ENCODE results near the gene ZNF335. TPM values are rescaled to one million over a fixed set of nuclear protein-coding genes. Genes with fewer than 3 reads are reported as not detected.
A peak's percentile ranks its signal among the peaks of the same experiment; 100 is the strongest.

The ZNF335 gene
- total and polyA plus RNA-seq, 2 of the 13 experiments (the other 11 are each of a cell fraction or from before 2014, with no cell fraction given): 9.7 to 13.7 TPM

DNA sequence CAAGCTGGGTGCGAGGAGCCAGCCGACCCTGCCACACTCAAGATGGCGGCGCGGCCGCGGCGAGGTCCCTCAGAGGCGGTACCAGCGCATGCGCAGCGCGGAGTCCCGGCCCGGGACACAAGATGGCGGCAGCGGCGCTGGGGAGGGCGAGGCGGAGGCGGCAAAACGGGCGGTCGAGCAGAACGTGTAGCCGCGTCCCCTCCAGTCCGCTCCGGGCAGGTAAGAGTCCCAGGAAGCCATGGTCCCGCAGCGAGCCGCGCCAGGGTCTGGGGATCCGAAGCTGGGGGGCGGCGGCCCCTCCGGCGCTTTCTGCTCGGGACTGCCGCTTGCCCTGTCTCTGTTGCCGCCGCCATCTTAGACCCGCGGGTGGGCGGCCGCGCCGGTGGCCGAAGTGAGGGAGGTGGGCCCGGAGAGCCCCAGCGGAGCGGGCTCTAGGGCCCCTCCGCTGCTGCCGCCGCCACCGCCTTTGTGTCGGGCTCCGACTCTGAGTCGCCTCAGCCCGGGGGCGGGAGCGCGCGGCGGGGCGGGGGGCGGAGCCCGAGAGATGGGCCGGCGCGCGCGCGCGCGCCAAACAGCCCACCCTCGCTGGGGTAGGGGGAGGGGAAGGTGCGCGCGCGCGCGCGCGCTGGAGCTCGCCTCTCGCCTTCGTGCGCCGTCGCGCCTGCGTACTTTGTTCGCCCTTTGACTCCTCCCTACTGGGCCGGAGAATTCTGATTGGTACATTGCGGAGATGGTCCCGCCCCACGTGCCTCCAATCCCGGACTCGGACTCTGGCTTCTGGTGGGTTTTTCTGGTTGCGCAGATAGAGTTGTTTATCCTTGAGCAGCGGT is 37.2 kb downstream of the ZNF335 start, which contains the start of gene PCIF1 (continued):
- TF ChIP-seq, protein P1, sequence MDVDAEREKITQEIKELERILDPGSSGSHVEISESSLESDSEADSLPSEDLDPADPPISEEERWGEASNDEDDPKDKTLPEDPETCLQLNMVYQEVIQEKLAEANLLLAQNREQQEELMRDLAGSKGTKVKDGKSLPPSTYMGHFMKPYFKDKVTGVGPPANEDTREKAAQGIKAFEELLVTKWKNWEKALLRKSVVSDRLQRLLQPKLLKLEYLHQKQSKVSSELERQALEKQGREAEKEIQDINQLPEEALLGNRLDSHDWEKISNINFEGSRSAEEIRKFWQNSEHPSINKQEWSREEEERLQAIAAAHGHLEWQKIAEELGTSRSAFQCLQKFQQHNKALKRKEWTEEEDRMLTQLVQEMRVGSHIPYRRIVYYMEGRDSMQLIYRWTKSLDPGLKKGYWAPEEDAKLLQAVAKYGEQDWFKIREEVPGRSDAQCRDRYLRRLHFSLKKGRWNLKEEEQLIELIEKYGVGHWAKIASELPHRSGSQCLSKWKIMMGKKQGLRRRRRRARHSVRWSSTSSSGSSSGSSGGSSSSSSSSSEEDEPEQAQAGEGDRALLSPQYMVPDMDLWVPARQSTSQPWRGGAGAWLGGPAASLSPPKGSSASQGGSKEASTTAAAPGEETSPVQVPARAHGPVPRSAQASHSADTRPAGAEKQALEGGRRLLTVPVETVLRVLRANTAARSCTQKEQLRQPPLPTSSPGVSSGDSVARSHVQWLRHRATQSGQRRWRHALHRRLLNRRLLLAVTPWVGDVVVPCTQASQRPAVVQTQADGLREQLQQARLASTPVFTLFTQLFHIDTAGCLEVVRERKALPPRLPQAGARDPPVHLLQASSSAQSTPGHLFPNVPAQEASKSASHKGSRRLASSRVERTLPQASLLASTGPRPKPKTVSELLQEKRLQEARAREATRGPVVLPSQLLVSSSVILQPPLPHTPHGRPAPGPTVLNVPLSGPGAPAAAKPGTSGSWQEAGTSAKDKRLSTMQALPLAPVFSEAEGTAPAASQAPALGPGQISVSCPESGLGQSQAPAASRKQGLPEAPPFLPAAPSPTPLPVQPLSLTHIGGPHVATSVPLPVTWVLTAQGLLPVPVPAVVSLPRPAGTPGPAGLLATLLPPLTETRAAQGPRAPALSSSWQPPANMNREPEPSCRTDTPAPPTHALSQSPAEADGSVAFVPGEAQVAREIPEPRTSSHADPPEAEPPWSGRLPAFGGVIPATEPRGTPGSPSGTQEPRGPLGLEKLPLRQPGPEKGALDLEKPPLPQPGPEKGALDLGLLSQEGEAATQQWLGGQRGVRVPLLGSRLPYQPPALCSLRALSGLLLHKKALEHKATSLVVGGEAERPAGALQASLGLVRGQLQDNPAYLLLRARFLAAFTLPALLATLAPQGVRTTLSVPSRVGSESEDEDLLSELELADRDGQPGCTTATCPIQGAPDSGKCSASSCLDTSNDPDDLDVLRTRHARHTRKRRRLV (CRISPR knock-in tag; IDR thresholded peaks at IDR 0.05): peak; percentile 75
- peak; percentile 79; the same call in 1 of the 2 replicates for TF ChIP-seq ZNF569 (CRISPR knock-in tag; IDR thresholded peaks at IDR 0.05; ENCODE audit: borderline replicate concordance)
- TF ChIP-seq, protein P2, sequence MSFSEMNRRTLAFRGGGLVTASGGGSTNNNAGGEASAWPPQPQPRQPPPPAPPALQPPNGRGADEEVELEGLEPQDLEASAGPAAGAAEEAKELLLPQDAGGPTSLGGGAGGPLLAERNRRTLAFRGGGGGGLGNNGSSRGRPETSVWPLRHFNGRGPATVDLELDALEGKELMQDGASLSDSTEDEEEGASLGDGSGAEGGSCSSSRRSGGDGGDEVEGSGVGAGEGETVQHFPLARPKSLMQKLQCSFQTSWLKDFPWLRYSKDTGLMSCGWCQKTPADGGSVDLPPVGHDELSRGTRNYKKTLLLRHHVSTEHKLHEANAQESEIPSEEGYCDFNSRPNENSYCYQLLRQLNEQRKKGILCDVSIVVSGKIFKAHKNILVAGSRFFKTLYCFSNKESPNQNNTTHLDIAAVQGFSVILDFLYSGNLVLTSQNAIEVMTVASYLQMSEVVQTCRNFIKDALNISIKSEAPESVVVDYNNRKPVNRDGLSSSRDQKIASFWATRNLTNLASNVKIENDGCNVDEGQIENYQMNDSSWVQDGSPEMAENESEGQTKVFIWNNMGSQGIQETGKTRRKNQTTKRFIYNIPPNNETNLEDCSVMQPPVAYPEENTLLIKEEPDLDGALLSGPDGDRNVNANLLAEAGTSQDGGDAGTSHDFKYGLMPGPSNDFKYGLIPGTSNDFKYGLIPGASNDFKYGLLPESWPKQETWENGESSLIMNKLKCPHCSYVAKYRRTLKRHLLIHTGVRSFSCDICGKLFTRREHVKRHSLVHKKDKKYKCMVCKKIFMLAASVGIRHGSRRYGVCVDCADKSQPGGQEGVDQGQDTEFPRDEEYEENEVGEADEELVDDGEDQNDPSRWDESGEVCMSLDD (CRISPR knock-in tag; IDR thresholded peaks at IDR 0.05; ENCODE audit: borderline replicate concordance): peak; percentile 33; the same call in 1 of the 2 replicates
- TF ChIP-seq ZNF350 (CRISPR knock-in tag; IDR thresholded peaks at IDR 0.05; ENCODE audit: borderline replicate concordance, low read depth): peak; percentile 95
- peak; percentile 99 for TF ChIP-seq ZNF776 (CRISPR knock-in tag; IDR thresholded peaks at IDR 0.05)
- TF ChIP-seq, protein P3, sequence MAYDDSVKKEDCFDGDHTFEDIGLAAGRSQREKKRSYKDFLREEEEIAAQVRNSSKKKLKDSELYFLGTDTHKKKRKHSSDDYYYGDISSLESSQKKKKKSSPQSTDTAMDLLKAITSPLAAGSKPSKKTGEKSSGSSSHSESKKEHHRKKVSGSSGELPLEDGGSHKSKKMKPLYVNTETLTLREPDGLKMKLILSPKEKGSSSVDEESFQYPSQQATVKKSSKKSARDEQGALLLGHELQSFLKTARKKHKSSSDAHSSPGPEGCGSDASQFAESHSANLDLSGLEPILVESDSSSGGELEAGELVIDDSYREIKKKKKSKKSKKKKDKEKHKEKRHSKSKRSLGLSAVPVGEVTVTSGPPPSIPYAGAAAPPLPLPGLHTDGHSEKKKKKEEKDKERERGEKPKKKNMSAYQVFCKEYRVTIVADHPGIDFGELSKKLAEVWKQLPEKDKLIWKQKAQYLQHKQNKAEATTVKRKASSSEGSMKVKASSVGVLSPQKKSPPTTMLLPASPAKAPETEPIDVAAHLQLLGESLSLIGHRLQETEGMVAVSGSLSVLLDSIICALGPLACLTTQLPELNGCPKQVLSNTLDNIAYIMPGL (CRISPR knock-in tag; IDR thresholded peaks at IDR 0.05; ENCODE audit: borderline replicate concordance in 1 of 2, low read depth in 1 of 2): peak; percentile 81 to 94
- TF ChIP-seq NR2F6 (IDR thresholded peaks at IDR 0.05): no peak
- no peak; the same call in 1 of the 2 replicates for TF ChIP-seq NR2F6 (CRISPR knock-in tag; IDR thresholded peaks at IDR 0.05)
- TF ChIP-seq ZNF251 (CRISPR knock-in tag; IDR thresholded peaks at IDR 0.05): peak; percentile 91; the same call in 1 of the 2 replicates
- TF ChIP-seq GFI1 (CRISPR knock-in tag; IDR thresholded peaks at IDR 0.05; ENCODE audit: borderline replicate concordance): no peak; the same call in 1 of the 2 replicates
- peak; percentile 73 for TF ChIP-seq ZNF441 (CRISPR knock-in tag; IDR thresholded peaks at IDR 0.05; ENCODE audit: borderline replicate concordance)
- peak; percentile 70 for TF ChIP-seq ZNF230 (CRISPR knock-in tag; IDR thresholded peaks at IDR 0.05)
- TF ChIP-seq ZSCAN9 (CRISPR knock-in tag; IDR thresholded peaks at IDR 0.05; ENCODE audit: borderline replicate concordance): peak; percentile 97; the same call in 1 of the 2 replicates
- TF ChIP-seq, protein P4, sequence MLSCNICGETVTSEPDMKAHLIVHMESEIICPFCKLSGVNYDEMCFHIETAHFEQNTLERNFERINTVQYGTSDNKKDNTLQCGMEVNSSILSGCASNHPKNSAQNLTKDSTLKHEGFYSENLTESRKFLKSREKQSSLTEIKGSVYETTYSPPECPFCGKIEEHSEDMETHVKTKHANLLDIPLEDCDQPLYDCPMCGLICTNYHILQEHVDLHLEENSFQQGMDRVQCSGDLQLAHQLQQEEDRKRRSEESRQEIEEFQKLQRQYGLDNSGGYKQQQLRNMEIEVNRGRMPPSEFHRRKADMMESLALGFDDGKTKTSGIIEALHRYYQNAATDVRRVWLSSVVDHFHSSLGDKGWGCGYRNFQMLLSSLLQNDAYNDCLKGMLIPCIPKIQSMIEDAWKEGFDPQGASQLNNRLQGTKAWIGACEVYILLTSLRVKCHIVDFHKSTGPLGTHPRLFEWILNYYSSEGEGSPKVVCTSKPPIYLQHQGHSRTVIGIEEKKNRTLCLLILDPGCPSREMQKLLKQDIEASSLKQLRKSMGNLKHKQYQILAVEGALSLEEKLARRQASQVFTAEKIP (CRISPR knock-in tag; IDR thresholded peaks at IDR 0.05; ENCODE audit: borderline replicate concordance): no peak

Data from HepG2 (cell line).